HepG2 (cell line): ENCODE measurements around the gene ANKRD44.

ENCODE experiments used
- AGO2 ChIP-seq: fragments of 200-400 bp; formaldehyde crosslinking; optimal IDR thresholded peaks from 2 replicates; pipeline ENCODE3; 2017; ENCODE audit warnings: mild to moderate bottlenecking, low read depth, low read length, moderate library complexity
- CTCF ChIP-seq: sonication (generic); formaldehyde crosslinking; IDR thresholded peaks from 2 replicates; pipeline ENCODE4 v1.5.0; 2020; ENCODE audit warnings: mild to moderate bottlenecking, missing genetic modification reagents, moderate library complexity
- ELF1 ChIP-seq: sonication (generic); formaldehyde crosslinking; IDR thresholded peaks from 2 replicates; pipeline ENCODE4 v1.4.0; 2020; ENCODE audit warnings: missing genetic modification reagents
- EZH2 ChIP-seq: conservative IDR thresholded peaks from 2 replicates; pipeline ENCODE4 v1.6.1; 2012; ENCODE audit warnings: mild to moderate bottlenecking, low read depth, low read length, moderate library complexity
- FOXK1 ChIP-seq: sonication (generic); formaldehyde crosslinking; IDR thresholded peaks from 2 replicates; pipeline ENCODE4 v1.4.0; 2020; ENCODE audit warnings: low read depth, missing genetic modification reagents, borderline replicate concordance
- GABPA ChIP-seq, 2 experiments: IDR thresholded peaks; 2 replicates each; pipeline ENCODE4 v1.6.1; 2011 to 2016; ENCODE audit warnings: low read depth in 2 of 2, low read length in 1 of 2, missing biosample characterization in 1 of 2, missing genetic modification characterization in 1 of 2
- SP1 ChIP-seq, 2 experiments: fragments of 450-650 bp in 1 of 2; sonication (generic) in 1 of 2; formaldehyde crosslinking in 1 of 2; IDR thresholded peaks; 2 replicates each; pipeline versions ENCODE4 v1.4.0 to v1.6.1; 2016 to 2020; ENCODE audit warnings: missing genetic modification reagents in 1 of 2
- ZNF232 ChIP-seq: sonication (generic); formaldehyde crosslinking; IDR thresholded peaks from 2 replicates; pipeline ENCODE4 v1.4.0; 2020; ENCODE audit warnings: missing genetic modification reagents, borderline replicate concordance
- ZNF280D ChIP-seq: sonication (generic); formaldehyde crosslinking; IDR thresholded peaks from 2 replicates; pipeline ENCODE4 v1.5.1; 2020; ENCODE audit warnings: mild to moderate bottlenecking, missing genetic modification reagents
- ZNF580 ChIP-seq: IDR thresholded peaks from 2 replicates; pipeline ENCODE4 v1.6.1; 2016; ENCODE audit warnings: low read depth, borderline replicate concordance
- ZNF775 ChIP-seq: sonication (generic); formaldehyde crosslinking; IDR thresholded peaks from 2 replicates; pipeline ENCODE4 v1.4.0; 2020; ENCODE audit warnings: missing genetic modification reagents, mild to moderate bottlenecking, moderate library complexity, borderline replicate concordance

- no peak for TF ChIP-seq FOXK1 (CRISPR knock-in tag)
- TF ChIP-seq ZNF775 (CRISPR knock-in tag) = no peak
- no peak for TF ChIP-seq ELF1 (CRISPR knock-in tag)
- TF ChIP-seq GABPA (IDR thresholded peaks at IDR 0.05; ENCODE audit: low read depth, low read length) = no peak
- no peak for TF ChIP-seq GABPA (CRISPR knock-in tag; IDR thresholded peaks at IDR 0.05; ENCODE audit: low read depth)
- no peak for TF ChIP-seq SP1 (IDR thresholded peaks at IDR 0.05)
- no peak for TF ChIP-seq SP1 (CRISPR knock-in tag; IDR thresholded peaks at IDR 0.05)
- no peak for TF ChIP-seq EZH2
- TF ChIP-seq ZNF580 (CRISPR knock-in tag) = no peak
- TF ChIP-seq CTCF = no peak
- TF ChIP-seq ZNF280D (CRISPR knock-in tag) = no peak
- TF ChIP-seq AGO2 = no peak
- no peak for TF ChIP-seq ZNF232 (CRISPR knock-in tag)
Observed at GRCh38 chr2:196965651-196966050, 344.9 kb downstream of the ANKRD44 start.
